D341Med (cell line): ENCODE data around the gene CLIC5.

Experiments used
- DNase-seq: peaks from one replicate; pipeline ENCODE4 v3.0.0; 2012; ENCODE audit warnings: low spot score

Gene CLIC5

GRCh38 chr6:46035242-46035641, 19.6 kb upstream of the CLIC5 start:
- DNase-seq: no peak

GRCh38 chr6:46032110-46032998, 16.7 kb upstream of the CLIC5 start:
- DNase-seq: no peak

GRCh38 chr6:46029602-46030001, 13.9 kb upstream of the CLIC5 start:
- DNase-seq: no peak

- no peak for DNase-seq
These were observed 10.6 kb upstream of the CLIC5 start for GRCh38 chr6:46026307-46026706.

GRCh38 chr6:46025573-46025972, 9.9 kb upstream of the CLIC5 start:
- DNase-seq: no peak

- DNase-seq: no peak
These were observed 8.6 kb upstream of the CLIC5 start for GRCh38 chr6:46024124-46024769.

- no peak for DNase-seq
These were observed 7.7 kb upstream of the CLIC5 start for GRCh38 chr6:46023216-46023915.

GRCh38 chr6:46022106-46022948, 6.7 kb upstream of the CLIC5 start:
- no peak for DNase-seq

GRCh38 chr6:46017726-46018125, 2.1 kb upstream of the CLIC5 start:
- DNase-seq: no peak

GRCh38 chr6:46016063-46016608, 476 bp upstream of the CLIC5 start:
- no peak for DNase-seq

- no peak for DNase-seq
These were observed 1.0 kb downstream of the CLIC5 start for GRCh38 chr6:46014511-46015118.

- DNase-seq: no peak
These were observed 1.6 kb downstream of the CLIC5 start for GRCh38 chr6:46014046-46014445.

- DNase-seq: no peak
These were observed 2.0 kb downstream of the CLIC5 start for GRCh38 chr6:46013639-46014038.

- no peak for DNase-seq
These were observed 2.8 kb downstream of the CLIC5 start for GRCh38 chr6:46012834-46013233.

GRCh38 chr6:46011188-46012085, 4.2 kb downstream of the CLIC5 start:
- no peak for DNase-seq

- DNase-seq: no peak
These were observed 4.9 kb downstream of the CLIC5 start for GRCh38 chr6:46010771-46011170.

GRCh38 chr6:46010270-46010669, 5.4 kb downstream of the CLIC5 start:
- no peak for DNase-seq

- no peak for DNase-seq
These were observed 13.4 kb downstream of the CLIC5 start for GRCh38 chr6:46002264-46002663.

- DNase-seq: no peak
These were observed 14.8 kb downstream of the CLIC5 start for GRCh38 chr6:46000905-46001304.

- no peak for DNase-seq
These were observed 17.1 kb downstream of the CLIC5 start for GRCh38 chr6:45998524-45998923.
